ENCODE results near the gene KCNJ6. TPM values are rescaled to one million over a fixed set of nuclear protein-coding genes. Genes with fewer than 3 reads are reported as not detected.
A peak's percentile ranks its signal among the peaks of the same experiment; 100 is the strongest.
"Not testable (repeated sequence)": the region's sequence is repeated elsewhere in the genome, so short reads cannot be mapped to it uniquely, and the experiment has no call there.

Gene KCNJ6
- total RNA-seq, 1 donor from 2014 or later = not detected

DNA sequence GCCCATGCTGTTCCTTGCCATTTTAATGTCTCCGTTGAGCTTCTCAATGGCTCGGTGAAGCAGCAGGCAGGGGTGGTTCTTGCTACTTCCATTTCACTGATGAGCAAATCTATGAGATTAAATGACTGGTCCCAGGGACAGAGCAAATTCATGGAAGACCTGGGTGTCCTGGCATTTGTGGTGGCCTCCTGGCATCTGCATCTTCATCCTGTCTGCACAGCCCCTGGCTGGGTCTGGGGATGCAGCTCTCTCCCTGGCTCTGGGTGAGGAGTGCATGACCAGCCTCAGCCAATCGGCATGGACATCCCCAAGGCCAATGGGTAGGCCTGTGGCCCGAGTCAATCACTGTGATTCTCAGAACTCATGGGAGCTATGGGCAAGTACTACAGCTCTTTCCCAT lies 261.7 kb downstream of the KCNJ6 start:
- no peak for DNase-seq (ENCODE audit: low read depth in 2 of 2)

DNA sequence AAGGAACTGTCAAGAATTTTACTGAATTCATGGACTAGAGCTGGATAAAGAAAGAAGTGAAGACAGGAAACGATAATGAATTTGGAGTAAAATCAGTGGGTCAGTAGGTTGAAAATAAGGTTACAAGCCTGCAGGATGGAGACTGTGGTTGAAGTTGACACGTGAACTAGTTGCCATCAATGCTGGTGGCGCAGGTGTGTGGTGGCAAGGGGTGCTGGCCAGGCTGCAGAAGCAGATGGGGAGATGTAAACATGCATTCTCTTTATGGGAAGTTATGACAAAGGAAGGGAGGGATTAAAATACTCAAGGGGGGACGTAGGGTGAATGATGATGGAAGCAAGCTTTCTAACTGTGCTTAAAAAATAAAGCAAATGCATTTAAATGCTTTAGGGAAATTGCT lies 263.1 kb downstream of the KCNJ6 start:
- DNase-seq (ENCODE audit: low read depth in 2 of 2) = no peak

GRCh38 chr21:37647781-37648180 lies 268.5 kb downstream of the KCNJ6 start:
- peak in 1 of 2 donors; percentile 52 for DNase-seq (ENCODE audit: low read depth in 2 of 2)

- not testable (repeated sequence) for DNase-seq (ENCODE audit: low read depth in 2 of 2)
Measured at GRCh38 chr21:37646761-37647160, 269.5 kb downstream of the KCNJ6 start.

- no peak for DNase-seq (ENCODE audit: low read depth in 2 of 2)
Measured at GRCh38 chr21:37645848-37646247, 270.4 kb downstream of the KCNJ6 start.

DNA sequence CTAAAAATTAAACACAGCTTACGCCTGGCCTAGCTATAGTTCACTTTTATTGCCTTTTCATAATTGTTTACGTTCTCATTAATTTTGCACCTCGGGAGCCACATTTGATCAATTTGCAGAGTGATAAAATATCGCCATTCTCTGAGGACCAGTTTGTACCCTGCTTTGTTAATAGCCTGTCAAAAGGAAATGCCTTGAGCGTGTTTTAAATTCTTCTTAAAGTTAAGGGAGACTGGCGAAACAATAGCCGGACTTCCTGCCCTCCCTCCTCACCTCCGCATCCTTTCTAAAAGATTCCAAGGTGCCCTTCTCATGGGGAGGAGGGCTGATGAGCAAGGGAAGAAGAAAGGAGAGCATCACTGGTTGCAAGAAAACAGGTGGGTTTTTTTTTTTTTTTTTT lies 271.6 kb downstream of the KCNJ6 start:
- DNase-seq (ENCODE audit: low read depth in 2 of 2) = peak; percentile 33 to 94

GRCh38 chr21:37643862-37644261 lies 272.4 kb downstream of the KCNJ6 start:
- not testable (repeated sequence) for DNase-seq (ENCODE audit: low read depth in 2 of 2)

GRCh38 chr21:37642493-37642892 lies 273.8 kb downstream of the KCNJ6 start:
- no peak for DNase-seq (ENCODE audit: low read depth in 2 of 2)

DNA sequence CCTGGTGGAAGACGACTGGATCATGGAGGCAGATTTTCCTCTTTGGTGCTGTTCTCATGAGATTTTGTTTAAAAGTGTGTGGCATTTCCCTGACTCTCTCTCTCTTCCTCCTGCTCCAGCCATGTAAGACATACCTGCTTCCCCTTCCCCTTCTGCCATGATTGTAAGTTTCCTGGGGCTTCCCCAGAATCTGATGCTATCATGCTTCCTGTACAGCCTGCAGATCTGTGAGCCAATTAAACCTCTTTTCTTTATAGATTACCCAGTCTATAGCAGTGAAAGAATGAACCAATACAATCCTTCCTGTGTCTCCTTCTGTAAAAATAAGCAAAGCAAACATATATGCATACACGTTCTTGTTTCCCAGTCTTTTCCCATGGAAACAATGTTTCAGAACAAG lies 276.5 kb downstream of the KCNJ6 start:
- peak in 1 of 2 donors; percentile 78 for DNase-seq (ENCODE audit: low read depth in 2 of 2)

DNA sequence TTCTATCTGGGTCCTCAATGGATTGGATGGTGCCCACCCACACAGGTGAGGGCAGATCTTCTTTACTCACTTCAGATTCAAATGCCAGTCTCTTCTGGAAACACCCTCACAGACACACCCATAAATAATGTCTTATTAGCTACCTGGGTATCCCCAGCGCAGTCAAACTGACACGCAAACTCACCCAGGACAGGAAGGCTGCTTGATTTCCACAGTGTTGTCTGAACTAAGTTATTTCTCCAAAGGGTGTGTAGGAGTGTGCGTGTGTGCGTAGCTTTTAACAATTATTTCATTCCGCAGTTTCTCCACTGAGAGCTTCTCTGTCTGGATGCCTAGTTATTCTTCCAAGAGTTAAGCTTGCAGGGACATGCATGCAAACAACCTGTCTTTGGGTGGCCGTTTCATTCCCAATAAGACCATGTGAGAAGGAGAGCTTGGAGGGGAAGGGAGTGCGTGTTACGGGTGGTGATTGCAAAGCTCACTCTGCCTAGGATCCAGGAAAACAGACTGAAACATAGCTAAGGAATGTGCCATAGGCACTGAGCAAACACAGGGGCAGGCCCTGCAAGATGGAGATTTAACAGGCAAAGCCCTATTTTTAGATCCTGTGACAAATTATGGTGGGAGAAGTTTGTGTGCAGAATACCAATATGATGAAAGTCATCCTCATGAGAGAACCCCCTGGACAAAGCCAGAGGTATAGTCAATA lies 280.0 kb downstream of the KCNJ6 start:
- DNase-seq (ENCODE audit: low read depth in 2 of 2) = peak in 1 of 2 donors; percentile 92

DNA sequence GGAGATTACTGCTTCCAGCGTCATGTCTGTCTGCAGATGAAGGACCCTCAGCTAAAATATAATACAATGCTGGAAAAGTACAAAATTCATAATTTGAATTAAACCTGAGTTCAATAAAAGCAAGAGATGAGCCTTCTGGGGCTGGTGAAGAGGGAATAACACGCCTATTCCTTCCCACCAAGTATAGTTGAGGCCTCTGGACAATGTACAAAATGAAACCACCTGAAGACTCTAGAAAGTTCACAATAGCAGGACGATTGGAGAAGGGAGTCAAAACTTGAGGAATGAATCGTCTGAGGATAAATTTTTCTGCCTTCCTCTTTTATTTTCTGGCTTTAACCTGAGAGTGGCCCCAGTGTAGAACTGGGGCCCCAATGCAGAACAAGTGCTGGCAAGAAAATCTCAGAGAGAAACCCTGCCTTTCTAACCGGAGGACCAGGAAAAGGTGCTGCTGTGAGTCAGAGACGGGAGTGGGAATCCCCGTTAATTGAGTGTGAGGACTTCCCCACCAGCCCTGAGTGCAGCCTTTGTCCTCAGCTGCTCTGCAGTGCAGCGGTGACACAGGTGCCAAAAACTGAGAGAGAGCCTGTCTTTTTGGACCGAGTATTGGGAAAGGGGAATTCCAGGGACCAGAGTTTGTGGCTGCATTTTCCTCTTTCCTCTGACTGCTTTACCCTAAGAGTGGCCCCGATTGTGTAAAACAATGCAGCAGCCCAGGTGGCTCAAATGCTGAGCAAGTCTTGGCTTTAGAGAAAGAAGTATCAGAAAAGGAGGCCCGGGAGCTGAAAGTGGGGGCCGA lies 284.7 kb downstream of the KCNJ6 start:
- peak; percentile 71 to 93 for DNase-seq (ENCODE audit: low read depth in 2 of 2)

DNA sequence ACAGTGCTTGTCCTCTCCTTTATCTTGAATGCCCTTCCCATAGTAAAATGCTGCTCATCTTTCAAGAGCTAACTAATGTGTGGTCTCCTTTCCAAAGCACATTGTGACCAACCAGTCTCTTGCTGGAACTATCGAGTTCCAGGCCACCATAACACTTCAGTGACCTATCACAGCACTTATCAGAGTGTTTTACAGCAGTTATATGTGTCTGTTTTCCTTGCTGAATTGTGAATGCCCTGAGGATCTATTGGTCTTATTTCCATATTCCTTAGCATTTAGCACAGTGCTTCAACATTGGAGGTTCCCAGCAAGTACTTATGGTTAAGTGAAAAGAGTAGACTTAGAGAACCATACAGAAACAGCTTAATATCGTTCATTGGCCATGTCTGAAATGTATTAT lies 285.4 kb downstream of the KCNJ6 start:
- no peak for DNase-seq (ENCODE audit: low read depth in 2 of 2)

DNA sequence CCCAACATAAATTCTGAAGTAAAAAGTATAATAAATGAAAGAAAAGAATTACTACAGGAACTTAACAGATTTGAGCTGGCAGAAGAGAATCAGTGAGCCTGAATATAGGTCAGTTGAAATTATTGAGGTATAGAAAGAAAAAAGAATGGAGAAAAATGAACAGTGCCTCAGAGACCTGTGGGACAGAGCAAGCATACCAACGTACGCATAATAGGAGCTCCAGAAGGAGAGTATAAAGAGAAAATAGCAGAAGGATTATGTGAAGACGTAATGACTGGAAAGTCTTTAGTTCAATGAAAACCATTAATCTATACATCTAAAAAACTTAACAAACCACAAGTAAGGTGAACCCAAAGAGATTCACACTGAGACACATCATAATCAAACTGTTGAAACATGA lies 287.9 kb downstream of the KCNJ6 start:
- no peak for DNase-seq (ENCODE audit: low read depth in 2 of 2)

- no peak for DNase-seq (ENCODE audit: low read depth in 2 of 2)
Measured at GRCh38 chr21:37627561-37627960, 288.7 kb downstream of the KCNJ6 start.

DNA sequence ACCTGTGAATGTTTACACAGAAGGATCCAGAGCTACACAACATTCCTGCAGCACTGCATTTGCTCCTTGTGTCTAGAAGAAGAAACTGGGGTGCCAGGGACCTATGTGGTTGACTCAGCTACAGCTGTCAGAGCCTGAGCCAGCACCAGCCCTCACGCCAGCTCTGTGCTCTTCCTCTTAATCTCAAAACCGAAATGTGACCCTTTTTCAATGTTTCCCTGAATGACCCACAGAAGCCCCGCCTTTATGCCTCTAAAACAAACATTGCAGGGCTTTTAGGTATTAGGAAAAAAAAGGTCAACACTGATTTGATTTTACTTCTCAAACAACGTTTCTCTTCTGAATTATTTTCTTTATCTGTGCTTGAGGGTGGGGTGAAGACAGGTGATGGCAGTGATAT lies 289.2 kb downstream of the KCNJ6 start:
- DNase-seq (ENCODE audit: low read depth in 2 of 2) = peak in 1 of 2 donors; percentile 47

GRCh38 chr21:37626320-37626719 lies 289.9 kb downstream of the KCNJ6 start:
- DNase-seq (ENCODE audit: low read depth in 2 of 2) = no peak

DNA sequence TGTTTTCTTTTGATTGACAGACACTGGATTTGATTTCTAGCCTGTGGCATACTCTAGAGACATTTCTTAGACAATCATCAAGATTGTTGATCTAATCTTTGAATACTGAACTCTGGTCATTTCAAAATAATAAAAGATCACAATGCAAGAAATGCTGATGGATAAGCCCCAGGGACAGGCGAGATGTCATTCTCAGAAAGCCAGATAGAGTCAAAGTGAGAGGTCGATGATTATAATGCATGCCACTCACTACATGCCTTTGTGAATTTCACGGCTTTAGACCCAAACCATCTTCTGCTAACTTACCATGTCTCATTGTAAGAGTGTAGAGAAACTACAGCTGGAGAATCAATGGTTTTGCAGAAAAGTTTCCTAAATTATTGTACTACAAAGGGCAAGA lies 292.6 kb downstream of the KCNJ6 start:
- no peak for DNase-seq (ENCODE audit: low read depth in 2 of 2)

DNA sequence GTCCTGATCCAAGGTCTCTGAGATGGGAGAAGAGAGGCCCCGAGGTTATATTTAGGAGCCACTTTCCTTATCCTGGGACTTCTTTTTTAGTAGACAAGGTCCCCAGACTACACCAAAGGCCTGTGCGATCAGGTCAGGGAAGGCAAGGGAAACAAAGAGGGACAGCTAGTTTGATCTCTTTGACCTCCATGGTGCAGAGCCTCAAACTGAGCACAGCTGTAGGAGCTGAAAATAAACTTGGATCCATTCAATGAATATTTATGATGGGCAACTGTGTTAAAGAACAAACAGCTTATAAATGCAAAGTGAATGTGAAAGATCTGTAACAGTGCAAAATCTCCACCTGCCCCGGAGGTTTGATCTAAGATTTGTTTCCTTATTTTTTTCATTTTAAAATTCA lies 293.1 kb downstream of the KCNJ6 start:
- no peak for DNase-seq (ENCODE audit: low read depth in 2 of 2)

DNA sequence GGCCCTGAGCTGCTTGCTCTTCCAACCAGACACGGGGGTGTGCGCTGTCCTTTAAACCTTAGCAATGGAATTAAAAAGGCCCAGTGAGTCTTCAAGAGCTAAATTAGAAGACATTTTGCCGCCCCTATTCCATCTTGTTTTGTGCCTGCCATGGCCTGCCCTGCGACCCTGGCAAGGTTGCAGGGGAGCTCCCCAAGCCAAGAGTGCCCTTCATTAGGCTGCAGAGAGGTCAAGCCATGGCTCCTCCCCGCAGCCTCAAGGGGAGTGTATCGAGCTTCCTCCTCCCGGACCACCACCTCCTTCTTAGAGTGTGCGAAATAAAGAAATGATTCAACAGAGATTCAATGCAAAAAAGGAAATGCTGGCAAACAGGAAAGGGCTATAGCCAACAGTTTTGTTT lies 293.5 kb downstream of the KCNJ6 start:
- DNase-seq (ENCODE audit: low read depth in 2 of 2) = peak in 1 of 2 donors; percentile 31

GRCh38 chr21:37620401-37620800 lies 295.9 kb downstream of the KCNJ6 start:
- no peak for DNase-seq (ENCODE audit: low read depth in 2 of 2)

- no peak for DNase-seq (ENCODE audit: low read depth in 2 of 2)
Measured at GRCh38 chr21:37619464-37619974, 296.7 kb downstream of the KCNJ6 start.

DNA sequence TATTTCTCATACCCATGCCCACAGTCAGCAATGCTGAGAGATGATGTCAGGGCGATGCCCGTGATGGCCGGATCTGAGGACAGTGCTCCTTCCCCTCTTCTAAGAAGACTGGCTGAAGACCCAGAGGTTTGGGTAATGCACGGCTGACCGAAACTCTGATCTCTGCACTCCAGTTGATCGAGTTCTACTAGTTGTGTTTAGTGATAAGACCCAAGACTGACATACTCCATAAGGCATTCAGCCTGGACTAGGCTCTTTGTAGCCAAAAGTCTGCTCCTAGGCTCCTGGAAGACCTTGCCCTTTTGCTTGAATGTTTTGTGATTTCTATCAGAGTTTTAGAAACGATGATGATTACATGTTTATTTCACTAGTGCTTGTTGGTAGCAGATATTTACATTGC lies 298.2 kb downstream of the KCNJ6 start:
- DNase-seq (ENCODE audit: low read depth in 2 of 2) = no peak

- DNase-seq (ENCODE audit: low read depth in 2 of 2) = no peak
Measured at GRCh38 chr21:37615962-37616361, 300.3 kb downstream of the KCNJ6 start.

Measured in lung microvascular endothelial cell (primary cell).